CD4-positive, alpha-beta T cell treated with Interleukin-6 for 4 hours (primary cell): ENCODE data around the gene SEZ6L.

Source experiments
- DNase-seq: peaks from one replicate; pipeline ENCODE4 v3.0.0-alpha.2; 2020; ENCODE audit warnings: mixed read lengths

SEZ6L gene

DNA sequence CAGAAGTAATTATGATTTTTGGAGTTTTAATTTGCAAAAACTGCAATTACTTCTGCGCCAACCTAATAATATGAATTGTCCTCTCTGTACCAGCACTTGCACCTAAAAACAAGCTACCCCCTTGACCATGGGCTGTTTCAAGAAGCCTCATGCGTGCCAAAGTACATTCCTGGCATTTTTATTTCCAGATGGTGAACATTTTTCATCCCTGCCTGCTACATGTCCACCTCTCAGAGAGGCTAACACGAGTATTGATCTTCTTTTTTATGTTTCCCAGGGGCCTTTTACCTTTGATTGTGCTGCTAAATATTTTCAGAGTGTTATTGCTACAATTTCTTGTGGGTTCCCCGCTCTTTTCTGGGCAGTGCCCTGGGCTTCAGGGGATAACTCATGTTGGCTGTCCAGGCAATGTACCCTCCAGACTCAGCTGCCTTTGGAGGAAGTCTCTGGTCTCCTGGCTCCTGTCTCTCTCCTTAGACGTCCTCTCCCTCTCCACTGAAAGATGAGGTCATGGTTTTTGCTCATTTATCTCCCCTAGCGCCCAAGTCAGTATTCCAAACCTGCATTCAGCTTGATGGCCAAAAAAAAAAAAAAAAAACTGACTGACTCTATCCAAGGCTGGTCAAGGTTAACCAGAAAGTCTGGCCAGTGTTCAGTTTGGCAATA lies 173.6 kb downstream of the SEZ6L start:
- no peak for DNase-seq

DNA sequence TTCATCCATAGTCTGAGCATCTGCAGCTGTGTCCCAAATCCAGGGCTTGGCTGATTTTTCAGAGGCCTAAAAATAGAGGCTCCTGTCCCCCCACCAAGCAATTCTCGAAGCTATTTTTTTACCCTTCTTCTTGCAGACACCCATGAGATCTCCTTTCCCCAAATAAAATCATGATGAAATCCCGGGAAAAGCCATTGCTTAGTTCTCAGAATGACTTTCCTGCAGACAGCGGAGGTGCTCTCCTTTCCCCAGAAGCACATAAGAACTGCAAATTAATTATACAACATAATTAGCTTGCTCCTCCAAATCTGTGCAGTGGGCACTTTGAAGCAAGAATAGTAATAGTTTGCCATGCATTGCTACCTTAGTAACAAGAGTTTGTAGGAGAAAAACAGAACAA lies 176.2 kb downstream of the SEZ6L start:
- DNase-seq, result no peak

DNA sequence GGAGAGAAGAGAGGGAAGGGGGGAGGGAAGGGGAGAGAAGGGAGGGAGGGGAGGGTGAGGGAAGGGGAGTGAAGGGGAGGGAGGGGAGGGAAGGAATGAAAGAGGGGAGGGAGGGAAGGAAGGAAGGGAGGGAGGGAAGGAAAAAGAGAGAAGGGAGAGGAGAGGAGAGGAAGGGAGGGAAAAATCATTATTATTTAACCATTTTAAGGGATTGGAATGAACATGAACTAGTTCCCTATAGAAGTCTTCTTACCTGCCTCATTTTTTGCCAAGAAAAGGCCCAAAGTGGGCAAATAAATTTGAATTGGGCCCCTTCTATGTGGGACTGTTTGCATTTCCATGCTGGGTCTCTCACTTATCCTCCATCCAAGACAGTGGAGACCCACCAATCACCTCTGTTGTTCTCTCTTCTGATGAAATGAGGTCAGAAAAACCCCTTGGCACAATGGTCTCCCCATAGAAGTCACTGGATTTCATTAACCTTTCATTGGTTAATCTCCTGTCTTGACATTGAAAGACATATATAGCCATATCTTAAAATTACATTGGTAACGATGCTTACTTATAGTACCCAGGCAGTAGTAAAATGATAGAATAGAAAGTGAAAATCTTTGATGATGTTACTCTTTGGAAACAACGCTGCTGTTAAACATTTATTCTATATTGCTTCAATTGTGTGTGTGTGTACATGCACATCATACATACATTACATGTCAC lies 179.7 kb downstream of the SEZ6L start:
- no peak for DNase-seq

DNA sequence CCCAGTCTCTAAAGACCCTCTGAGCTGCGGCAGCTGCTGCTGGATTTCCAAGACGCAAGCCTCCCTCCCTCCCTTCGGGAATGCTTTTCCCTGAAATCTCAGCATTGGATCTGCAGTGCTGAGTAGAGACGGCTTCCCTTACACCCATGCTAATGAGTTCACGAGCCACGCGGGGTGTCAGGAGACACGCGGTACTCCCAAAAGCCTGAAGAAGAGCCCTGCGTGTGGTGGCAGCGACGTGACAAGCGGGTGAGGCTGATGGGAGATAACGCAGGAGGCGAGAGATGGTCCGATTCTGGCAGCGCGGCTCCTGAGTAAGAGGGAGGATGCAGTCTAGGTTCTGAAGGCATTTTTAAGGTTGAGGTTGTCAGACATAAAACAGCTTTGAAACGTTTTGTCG lies 185.4 kb downstream of the SEZ6L start:
- no peak for DNase-seq

DNA sequence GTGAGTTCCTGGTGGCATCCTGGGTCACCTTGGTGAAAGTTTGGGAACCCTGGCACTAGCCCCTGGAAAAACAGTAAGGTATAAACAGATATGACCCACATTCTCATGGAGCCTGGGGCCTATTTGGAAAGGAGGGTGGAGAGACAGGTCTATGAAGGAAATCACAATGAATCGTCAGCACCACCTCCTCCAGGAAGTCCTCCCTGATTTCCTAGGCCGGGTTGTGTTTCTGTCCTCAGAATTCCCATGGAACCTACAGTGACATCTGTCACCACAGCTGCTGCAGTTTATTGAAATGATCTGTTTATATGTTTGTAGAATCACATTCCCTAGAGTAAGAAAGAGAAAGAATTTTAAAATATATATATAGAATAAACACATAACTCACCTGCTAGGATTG lies 188.0 kb downstream of the SEZ6L start:
- no peak for DNase-seq

DNA sequence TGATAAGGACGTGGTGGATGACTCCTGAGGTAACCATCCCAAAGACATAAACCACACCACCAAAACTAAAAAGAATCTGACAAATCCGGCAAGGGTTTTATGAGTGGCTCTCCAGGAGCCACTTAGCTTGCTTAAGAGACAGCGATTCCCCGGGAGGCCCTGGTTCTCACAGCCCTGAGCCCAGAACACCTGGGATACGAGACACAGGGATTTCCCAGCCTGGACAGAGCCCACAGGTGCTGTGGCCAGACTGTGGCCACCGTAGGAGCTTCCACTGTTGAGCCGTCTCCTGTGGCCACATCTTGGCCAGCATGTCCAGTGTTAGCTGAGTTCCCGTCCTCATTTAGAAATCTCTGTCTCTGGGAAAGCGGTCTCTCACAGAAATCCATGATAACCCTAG lies 188.6 kb downstream of the SEZ6L start:
- DNase-seq, result no peak

DNA sequence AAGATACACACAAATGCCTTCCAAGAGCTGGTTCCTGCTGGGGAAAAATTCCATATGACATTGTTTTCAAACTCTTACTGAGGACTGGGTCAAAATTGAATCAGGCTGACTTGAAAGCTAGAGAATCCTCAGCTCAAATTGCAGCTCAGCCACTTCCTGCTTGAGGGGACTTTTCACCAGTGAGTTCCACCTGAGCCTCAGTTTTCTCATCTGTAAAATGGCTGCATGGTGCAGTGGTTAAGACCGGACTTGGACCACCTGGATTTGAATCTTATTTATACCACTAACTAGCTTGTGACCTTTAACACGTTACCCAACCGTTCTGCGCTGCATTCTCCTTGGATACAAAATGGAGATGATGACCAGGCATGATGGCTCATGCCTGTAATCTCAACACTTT lies 189.9 kb downstream of the SEZ6L start:
- no peak for DNase-seq

DNA sequence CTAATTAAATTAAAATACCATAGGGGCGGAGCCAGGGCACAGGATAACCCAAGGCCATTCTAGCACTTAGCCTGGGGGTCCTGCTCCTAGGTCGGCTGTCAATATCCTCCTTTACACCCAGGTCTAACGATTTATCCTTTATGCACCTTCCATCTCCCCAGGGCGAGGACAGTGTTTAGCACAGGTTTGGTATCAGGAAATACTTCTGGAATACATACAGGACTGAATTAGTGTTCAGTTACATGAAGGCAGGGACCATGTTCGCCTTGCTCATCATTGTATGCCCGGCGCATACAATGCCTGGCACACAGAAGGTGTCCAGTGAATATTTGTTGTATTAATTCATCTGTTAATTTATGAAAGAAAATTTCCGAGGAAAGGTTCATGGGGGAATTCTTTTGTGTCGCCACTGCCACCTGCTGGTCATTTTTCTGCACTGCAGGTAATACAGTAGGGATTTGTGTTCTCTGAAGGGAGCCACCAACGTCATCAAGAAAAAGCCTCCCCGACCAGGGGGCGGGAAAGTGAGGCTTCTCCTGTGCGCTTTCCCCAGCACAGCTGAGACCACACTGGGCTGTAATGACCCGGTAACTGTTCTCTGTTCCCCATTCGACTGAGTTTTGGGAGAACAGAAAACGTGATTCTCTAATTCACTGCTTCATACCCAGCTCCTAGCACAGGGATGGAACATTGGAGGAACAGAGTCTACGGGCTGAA lies 191.1 kb downstream of the SEZ6L start:
- peak; percentile 72 for DNase-seq

DNA sequence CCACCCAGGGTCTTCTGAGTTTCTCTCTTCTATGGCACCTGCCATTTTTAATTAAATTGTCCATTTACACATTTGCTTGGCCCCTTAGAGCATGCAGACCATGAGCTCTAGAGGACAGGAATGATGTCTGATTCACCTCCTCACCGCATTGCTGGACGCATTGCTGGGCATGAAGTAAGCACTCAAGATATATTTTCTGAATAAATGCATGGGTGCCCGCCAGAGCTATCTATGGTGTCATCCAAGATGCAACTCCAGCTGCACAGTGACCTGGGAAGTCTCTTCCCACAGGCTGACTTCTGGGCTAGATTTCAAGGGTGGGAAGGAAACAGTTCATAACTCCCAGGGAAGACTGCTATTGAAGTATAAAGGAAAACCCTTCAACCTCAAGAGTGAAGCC lies 193.2 kb downstream of the SEZ6L start:
- no peak for DNase-seq

DNA sequence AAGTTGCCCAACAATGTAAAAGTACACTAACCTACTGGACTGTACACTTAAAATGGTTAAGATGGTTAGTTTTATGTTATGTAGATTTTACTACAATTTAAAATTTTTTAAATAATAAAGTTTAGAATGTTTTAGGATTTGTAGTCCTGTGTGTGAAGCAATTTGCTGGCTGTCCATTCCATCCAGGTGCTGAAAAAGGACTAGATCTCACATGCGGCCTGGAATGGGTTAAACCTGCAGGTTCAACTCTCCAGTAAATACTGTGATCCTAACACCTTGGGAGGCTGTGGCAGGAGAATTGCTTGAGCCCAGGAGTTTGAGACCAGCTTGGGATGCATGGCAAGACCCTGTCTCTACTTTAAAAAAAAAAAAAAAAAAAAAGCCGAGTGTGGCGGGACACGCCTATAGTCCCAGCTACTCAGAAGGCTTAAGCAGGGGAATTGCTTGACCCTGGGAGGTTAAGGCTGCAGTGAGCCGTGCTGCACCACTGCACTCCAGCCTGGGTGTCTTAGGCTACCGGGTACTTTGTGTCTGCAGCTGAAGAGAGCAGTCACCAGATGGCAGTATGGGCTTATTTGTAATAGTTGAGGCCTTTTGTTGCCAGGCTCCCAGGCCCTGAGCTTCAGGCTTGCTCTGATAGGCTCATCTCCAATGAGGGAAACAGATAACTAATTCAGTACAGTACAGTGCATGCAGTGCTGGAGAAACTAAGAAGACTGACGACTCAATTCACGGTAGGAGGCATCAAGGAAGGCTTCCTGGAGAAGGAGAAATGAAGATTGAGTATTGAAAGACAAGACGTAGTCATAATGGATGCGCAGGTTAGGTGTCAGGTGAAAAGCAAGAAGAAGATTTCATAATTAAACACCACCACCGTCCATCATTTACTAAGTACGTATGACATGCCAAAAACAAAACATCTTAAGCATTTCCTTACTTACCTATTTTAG lies 195.1 kb downstream of the SEZ6L start:
- peak; percentile 53 for DNase-seq

DNA sequence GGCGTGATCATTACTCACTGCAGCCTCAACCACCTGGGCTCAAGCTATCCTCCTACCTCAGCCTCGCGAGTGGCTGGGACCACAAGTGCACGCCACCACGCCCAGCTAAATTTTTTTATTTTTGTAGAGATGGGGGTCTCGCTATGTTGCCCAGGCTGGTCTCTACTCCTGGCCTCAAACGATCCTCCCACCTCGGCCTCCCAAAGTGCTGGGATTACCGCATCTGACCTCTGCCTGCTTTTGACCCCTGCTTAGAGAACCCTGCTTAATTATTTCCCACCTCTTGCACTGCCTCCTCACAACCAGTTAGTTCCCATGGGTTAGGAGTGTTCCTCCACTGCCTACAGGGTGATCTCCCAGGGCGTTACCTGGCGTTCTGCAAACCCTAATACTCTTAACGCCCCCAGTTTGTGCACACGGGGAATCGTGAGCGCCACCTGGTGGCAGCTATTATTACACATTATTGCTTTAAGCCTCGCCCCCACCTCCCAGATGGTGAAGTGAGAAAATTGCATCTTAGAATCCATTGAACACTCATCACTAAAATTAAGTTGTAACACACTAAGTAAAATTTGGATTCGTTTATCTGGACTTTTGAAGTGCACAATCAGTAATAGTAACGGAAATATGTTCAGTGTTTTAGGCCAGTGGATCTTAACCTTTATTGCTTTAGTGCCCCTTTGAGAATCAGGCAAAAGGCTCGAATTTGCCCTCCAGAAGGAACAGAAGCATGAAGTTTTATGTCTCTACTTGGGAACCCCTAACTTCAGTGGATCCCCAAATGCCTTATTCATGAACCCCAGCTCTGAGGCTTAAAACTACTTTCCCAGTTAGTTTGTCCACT lies 198.4 kb downstream of the SEZ6L start:
- peak; percentile 70 for DNase-seq

DNA sequence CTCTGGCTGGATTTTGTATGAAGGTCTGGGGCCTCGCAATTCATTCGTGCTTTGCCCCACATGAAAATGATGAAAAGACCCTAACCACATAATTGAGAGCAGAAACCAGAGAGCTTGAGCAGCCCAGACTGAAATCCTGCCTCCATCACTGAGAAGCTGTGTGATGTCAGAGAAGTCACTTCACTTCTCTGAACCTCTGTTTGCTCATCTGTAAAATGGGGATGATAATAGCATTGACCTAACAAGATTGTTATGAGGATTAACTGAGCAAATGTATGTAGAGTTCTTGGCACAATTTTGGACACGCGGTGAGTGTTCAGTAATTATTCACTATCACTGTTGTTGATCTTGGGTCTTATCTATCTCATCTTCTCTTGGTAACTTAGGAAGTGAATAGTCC lies 203.6 kb downstream of the SEZ6L start:
- DNase-seq, result no peak

DNA sequence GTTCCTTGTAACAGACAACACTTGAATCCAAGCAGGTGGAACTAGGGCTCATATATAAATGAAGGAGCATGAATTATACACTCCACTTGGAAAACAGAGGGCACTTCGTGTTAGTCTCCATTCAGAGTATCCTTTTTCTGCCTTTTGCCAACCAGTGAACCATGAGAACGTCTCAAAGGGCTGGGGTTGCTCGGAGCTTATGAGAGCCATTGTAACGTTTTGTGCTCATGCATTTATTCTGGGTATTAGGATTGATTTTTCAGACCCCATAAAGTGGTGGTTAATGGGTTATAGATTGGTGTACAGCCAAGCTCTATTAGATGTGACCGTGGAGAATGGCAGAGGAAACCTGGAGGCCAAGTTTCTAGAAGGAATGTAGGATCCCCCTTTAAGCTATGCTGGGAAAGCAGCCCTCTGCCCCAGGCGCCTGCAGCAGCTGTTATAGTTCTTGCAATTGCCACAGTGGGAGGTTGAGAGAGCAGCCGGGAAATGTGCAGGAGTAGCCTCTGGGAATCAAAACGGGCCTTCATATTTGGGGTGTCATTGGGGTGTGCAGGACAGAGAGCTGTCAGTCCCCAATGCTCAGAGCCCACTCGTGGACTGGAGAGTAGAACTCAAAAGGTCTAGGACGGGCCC lies 205.2 kb downstream of the SEZ6L start:
- no peak for DNase-seq

DNA sequence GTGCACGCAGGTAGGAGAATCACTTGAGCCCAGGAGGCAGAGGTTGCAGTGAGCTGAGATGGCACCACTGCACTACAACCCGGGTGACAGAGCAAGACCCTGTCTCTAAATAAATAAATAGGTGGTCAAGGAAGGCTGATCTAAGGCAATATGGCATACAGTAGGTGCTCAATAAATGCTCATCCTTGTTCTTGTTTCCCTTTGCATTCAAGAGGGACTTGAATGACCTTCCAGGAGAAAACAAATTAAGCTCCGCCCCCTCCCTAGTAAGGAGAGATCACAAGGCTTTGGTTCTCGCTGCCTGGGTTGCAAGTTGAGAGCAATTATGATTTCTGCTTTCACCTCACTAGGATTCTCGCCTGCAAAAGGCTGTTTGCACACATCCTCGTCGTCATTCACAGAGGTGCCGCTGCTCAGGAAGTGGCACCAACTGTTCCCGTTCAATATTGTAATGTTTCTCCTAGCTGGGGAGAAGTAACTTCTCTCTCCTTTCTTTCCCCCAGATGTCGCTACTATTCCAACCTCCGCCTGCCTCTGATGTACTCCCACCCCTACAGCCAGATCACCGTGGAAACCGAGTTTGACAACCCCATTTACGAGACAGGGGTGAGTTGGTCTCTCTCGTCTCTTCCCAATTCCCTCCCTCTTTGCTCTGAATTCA lies 208.0 kb downstream of the SEZ6L start:
- DNase-seq, result no peak

DNA sequence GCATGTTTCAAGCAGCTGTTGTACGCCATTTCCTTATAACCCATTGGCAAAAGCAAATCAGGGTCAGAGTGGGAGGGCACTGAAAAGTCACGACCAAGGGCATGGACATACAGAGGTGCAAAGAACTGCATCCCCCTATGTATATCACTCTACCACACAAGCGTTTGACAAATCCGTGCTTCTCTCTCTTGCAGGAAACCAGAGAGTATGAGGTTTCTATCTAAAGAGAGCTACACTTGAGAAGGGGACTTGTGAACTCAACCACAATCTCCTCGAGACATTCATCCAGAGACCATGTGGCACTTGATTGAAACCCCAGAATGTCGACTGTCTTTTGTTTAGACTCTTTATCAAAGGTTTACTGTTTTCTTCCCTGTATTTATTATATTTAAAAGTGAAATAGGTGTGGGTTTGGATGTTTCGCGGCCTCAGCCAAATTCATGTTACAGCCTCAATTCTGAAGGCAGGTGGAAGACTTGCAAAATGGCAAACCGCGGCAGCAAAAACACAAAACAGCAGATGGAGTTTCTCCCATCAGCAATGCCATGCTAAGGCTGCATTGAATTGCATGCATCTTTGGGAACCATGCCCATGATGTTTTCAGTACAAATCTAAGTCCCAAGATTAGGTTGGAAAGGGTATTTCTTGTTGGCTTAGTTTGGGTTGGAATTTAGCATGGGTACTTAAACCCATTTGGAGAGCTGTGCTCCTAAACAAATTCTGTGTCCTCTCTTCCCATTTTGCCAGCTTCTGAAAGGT lies 211.0 kb downstream of the SEZ6L start:
- DNase-seq, result no peak

DNA sequence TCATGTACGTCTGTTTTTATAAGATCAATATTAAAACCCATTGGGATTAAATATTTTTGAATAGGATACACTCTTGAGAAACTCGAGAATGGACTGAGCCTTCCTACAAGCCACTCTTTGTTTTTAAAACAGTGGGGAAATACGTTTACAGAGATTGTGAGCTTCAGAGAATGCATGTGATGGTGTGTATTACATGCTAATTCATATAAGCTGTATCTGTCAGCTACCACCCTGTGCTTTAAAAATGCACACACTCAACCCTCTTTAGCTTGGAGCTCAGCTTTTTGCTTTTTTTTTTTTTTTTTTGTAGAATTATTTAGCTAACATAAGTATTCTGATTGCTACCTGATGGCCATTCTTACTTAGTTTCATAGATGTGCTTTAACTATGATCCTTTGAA lies 213.5 kb downstream of the SEZ6L start:
- DNase-seq, result no peak

DNA sequence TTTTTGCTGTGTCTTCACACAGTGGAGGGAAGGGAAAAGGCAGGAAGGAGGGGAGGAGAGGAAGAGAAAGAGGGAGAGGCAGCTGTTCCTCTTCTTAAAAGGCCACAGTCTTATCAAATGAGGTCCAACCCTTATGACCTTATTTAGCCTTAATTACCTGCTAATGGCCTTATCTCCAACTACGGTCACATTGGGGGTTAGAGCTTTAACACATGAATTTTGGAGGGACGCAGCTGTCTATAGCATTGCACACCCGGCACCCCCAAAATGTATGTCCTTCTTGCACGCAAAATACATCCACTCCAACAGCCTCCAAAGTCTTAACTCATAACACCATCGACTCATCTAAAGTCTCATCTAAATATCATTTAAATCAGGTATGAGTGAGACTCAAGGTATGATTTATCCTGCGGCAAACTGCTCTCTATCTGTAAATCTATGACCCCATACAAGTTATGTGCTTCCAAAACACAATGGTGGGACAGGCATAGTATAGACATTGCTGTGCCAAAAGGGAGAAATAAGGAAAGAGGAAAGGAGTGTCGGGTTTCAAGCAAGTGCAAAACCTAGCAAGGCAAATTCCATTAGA lies 214.8 kb downstream of the SEZ6L start:
- DNase-seq, result no peak

DNA sequence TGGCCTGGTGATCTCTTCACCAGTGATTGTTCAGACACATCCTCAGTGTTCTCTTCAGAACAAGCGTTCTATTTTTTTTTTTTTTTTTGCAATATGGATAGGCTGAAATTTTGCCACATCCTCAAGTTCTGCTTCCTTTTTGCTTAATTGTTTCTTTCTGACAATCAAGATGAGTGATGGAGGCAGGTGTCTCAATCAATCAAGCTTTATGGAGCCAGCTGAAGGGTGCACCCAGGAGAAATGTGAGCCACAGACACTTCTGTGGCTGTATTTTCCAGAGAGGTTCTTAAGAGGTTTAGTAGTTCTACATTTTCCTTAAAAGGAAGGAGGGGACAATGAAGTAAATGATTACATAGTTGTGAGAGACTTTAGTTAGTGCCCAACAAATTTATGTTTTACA lies 215.9 kb downstream of the SEZ6L start:
- no peak for DNase-seq

DNA sequence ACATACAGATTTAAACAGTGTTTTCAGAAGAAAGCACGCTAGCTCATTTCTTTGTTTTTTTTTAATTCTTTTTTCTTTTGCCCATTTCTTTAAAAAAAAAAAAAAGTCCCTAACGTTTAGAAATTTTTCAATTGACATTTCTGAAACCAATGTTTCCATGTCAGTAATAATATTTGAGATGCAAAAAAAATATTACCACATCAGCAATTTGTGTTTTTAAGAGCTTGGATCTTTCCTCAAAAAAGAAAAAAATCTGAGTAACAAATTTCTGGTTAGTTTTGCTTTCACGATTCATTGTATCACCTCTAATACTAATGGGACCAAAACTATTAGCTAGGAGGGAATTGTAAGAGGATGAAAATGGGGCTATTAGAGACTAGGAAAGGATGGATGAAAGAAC lies 219.9 kb downstream of the SEZ6L start:
- no peak for DNase-seq

DNA sequence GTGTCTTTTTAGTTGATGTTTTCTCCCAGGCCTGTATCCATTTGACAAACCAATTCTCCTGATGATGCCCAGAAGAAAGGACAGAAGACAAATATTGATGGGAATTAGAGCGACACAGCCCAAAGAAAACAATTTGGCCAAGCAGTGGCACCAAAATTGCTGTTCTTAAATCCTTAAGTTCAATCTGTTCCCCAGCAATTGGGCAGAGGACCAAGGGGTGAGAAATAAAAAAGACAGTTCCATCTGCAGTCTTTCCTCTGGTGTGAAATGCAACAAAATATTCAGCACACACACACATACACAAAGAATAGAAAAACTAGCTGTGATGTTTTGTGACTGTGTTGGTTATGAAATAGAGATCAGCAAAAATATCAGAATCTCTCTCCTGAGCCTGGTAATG lies 221.8 kb downstream of the SEZ6L start:
- DNase-seq, result no peak
